H1 (cell line): ENCODE results near the gene BCL2L14. TPM values are rescaled to one million over a fixed set of nuclear protein-coding genes. Genes with fewer than 3 reads are reported as not detected.

Experiments
- CTCF ChIA-PET: fragments of 300-600 bp; sonication (Branson Sonifier 250); formaldehyde crosslinking; loops from one replicate; lab custom pipeline; 2021; ENCODE audit not compliant: partially characterized antibody; lab: Charles Lee
- POLR2A ChIA-PET: fragments of 300-600 bp; sonication (Branson Sonifier 250); formaldehyde crosslinking; loops from one replicate; lab custom pipeline; 2021; ENCODE audit warnings: inconsistent platforms; ENCODE audit not compliant: partially characterized antibody; lab: Charles Lee
- DNase-seq, 2 experiments: peaks; one replicate each; pipeline versions ENCODE4 v3.0.0 to v3.0.0-alpha.2; 2010 to 2022; ENCODE audit warnings: low spot score in 2 of 2, low read depth in 1 of 2, mixed read lengths in 1 of 2
- FAIRE-seq: peaks from 2 replicates; lab custom pipeline; 2011; peaks lifted over from hg19 to GRCh38; lab: Jason Lieb, UNC
- H2AFZ ChIP-seq: 2 replicates; pipeline ENCODE4 v1.8.1; 2012; ENCODE audit warnings: low read length, inconsistent platforms
- H2AK5ac ChIP-seq: 2 replicates; pipeline ENCODE4 v1.6.1; 2013; ENCODE audit warnings: low read depth, low read length
- H2BK120ac ChIP-seq: replicated peaks from 2 replicates; pipeline ENCODE3; 2013; ENCODE audit warnings: low read depth, low read length, inconsistent platforms
- H2BK12ac ChIP-seq: 2 replicates; pipeline ENCODE4 v1.6.1; 2013; ENCODE audit warnings: low read depth, low read length
- H2BK15ac ChIP-seq: 2 replicates; pipeline ENCODE4 v1.6.1; 2013; ENCODE audit warnings: low read length
- H2BK20ac ChIP-seq: 2 replicates; pipeline ENCODE4 v1.6.1; 2013; ENCODE audit warnings: low read length
- H2BK5ac ChIP-seq: 2 replicates; pipeline ENCODE4 v1.6.1; 2013; ENCODE audit warnings: low read depth, low read length
- H3K14ac ChIP-seq: 2 replicates; pipeline ENCODE4 v1.6.1; 2013; ENCODE audit warnings: inconsistent platforms; ENCODE audit not compliant: insufficient read length
- H3K18ac ChIP-seq: 2 replicates; pipeline ENCODE4 v1.6.1; 2013; ENCODE audit warnings: low read length; ENCODE audit errors: extremely low read depth
- H3K23ac ChIP-seq: 2 replicates; pipeline ENCODE4 v1.6.1; 2013; ENCODE audit warnings: inconsistent platforms; ENCODE audit not compliant: insufficient read length
- H3K23me2 ChIP-seq: 2 replicates; pipeline ENCODE4 v1.6.1; 2013; ENCODE audit warnings: low read depth, low read length
- H3K27ac ChIP-seq: 2 replicates; pipeline ENCODE4 v1.6.1; 2011; ENCODE audit warnings: low read depth, low read length, inconsistent platforms
- H3K27me3 ChIP-seq, 4 experiments: replicated peaks in 1 of 4; 1 replicate in 1 of 4; 2 replicates in 3 of 4; pipeline versions ENCODE4 v1.6.1 to v1.8.1; 2011 to 2013; ENCODE audit warnings: low read length in 3 of 4, mild to moderate bottlenecking in 3 of 4, inconsistent platforms in 2 of 4, mixed read lengths in 2 of 4, moderate library complexity in 1 of 4; ENCODE audit not compliant: control insufficient read depth in 3 of 4, insufficient read depth in 3 of 4; ENCODE audit errors: extremely low read depth in 1 of 4
- H3K36me3 ChIP-seq, 4 experiments: 2 replicates each; pipeline versions ENCODE4 v1.6.1 to v1.8.1; 2011 to 2013; ENCODE audit warnings: mild to moderate bottlenecking in 4 of 4, low read length in 3 of 4, moderate library complexity in 2 of 4, control low read depth in 1 of 4, inconsistent platforms in 1 of 4; ENCODE audit not compliant: insufficient read depth in 4 of 4, control insufficient read depth in 2 of 4
- H3K4ac ChIP-seq: replicated peaks from 2 replicates; pipeline ENCODE3; 2013; ENCODE audit warnings: low read length, low read depth, mixed read lengths, inconsistent platforms; ENCODE audit not compliant: insufficient read length
- H3K4me1 ChIP-seq, 4 experiments: replicated peaks in 1 of 4; 1 replicate in 1 of 4; 2 replicates in 3 of 4; pipeline versions ENCODE4 v1.6.1 to v1.8.1; 2011 to 2013; ENCODE audit warnings: low read length in 3 of 4, inconsistent platforms in 2 of 4, mixed read lengths in 1 of 4; ENCODE audit not compliant: insufficient read depth in 4 of 4, control insufficient read depth in 3 of 4
- H3K4me2 ChIP-seq, 2 experiments: 2 replicates each; pipeline versions ENCODE4 v1.6.1 to v1.8.1; 2011 to 2013; ENCODE audit warnings: low read depth in 2 of 2, low read length in 2 of 2, control low read depth in 1 of 2, inconsistent platforms in 1 of 2, mild to moderate bottlenecking in 1 of 2; ENCODE audit not compliant: insufficient read depth in 1 of 2
- H3K4me3 ChIP-seq, 4 experiments: fragments of 200-600, 300-600 bp in 1 of 4; sonication (generic), shearing (Covaris generic), sonication (Bioruptor Twin) in 1 of 4; 2 replicates each; pipeline versions ENCODE4 v1.5.1 to v1.8.1; 2011 to 2016; ENCODE audit warnings: low read length in 4 of 4, low read depth in 3 of 4, control low read depth in 2 of 4, inconsistent platforms in 2 of 4, mild to moderate bottlenecking in 2 of 4, mixed read lengths in 1 of 4, moderate library complexity in 1 of 4; ENCODE audit not compliant: insufficient read depth in 2 of 4; ENCODE audit errors: extremely low read depth in 1 of 4
- H3K56ac ChIP-seq: replicated peaks from 2 replicates; pipeline ENCODE3; 2013; ENCODE audit warnings: low read depth, mild to moderate bottlenecking, mixed read lengths, low read length, inconsistent platforms; ENCODE audit not compliant: insufficient read length
- H3K79me1 ChIP-seq: 2 replicates; pipeline ENCODE4 v1.6.1; 2013; ENCODE audit warnings: low read depth, low read length, control low read depth
- H3K79me2 ChIP-seq, 2 experiments: 2 replicates each; pipeline versions ENCODE4 v1.6.1 to v1.8.1; 2012 to 2013; ENCODE audit warnings: low read length in 2 of 2, mild to moderate bottlenecking in 2 of 2, inconsistent platforms in 1 of 2; ENCODE audit not compliant: insufficient read depth in 2 of 2, control insufficient read depth in 1 of 2
- H3K9ac ChIP-seq, 4 experiments: replicated peaks in 1 of 4; 1 replicate in 1 of 4; 2 replicates in 3 of 4; pipeline versions ENCODE4 v1.6.1 to v1.8.1; 2011 to 2013; ENCODE audit warnings: low read depth in 3 of 4, low read length in 3 of 4, control low read depth in 2 of 4, mild to moderate bottlenecking in 2 of 4, moderate library complexity in 2 of 4, inconsistent platforms in 1 of 4; ENCODE audit errors: extremely low read depth in 1 of 4
- H3K9me3 ChIP-seq, 2 experiments: 2 replicates each; pipeline versions ENCODE4 v1.6.1 to v1.8.1; 2012 to 2013; ENCODE audit warnings: mild to moderate bottlenecking in 2 of 2, moderate library complexity in 2 of 2, control low read depth in 1 of 2, inconsistent platforms in 1 of 2, low read depth in 1 of 2, low read length in 1 of 2, mixed read lengths in 1 of 2; ENCODE audit not compliant: insufficient read depth in 2 of 2
- H4K20me1 ChIP-seq, 2 experiments: replicated peaks in 1 of 2; 2 replicates each; pipeline versions ENCODE3 to v1.8.1; 2011 to 2013; ENCODE audit warnings: inconsistent platforms in 2 of 2, low read length in 2 of 2, mild to moderate bottlenecking in 1 of 2; ENCODE audit not compliant: insufficient read depth in 2 of 2, control insufficient read depth in 1 of 2
- H4K5ac ChIP-seq: 2 replicates; pipeline ENCODE4 v1.6.1; 2013; ENCODE audit warnings: low read length, low read depth, mixed read lengths, inconsistent platforms; ENCODE audit not compliant: insufficient read length
- H4K8ac ChIP-seq: 2 replicates; pipeline ENCODE4 v1.8.0; 2013; ENCODE audit warnings: mild to moderate bottlenecking, moderate library complexity, low read length, inconsistent platforms; ENCODE audit not compliant: insufficient read depth; ENCODE audit errors: extremely low read depth
- H4K91ac ChIP-seq: replicated peaks from 2 replicates; pipeline ENCODE3; 2013; ENCODE audit warnings: low read length, mixed read lengths, inconsistent platforms; ENCODE audit not compliant: insufficient read length
- CBX5 ChIP-seq: fragments of 300-800, 300-1000 bp; sonication (generic); IDR thresholded peaks from 2 replicates; pipeline ENCODE4 v1.7.1; 2016; ENCODE audit warnings: antibody characterized with exemption, low read length, low read depth
- CTCF ChIP-seq, 3 experiments: IDR thresholded peaks; 1 replicate in 2 of 3; 2 replicates in 1 of 3; pipeline versions ENCODE4 v1.5.1 to v1.6.1; 2011; ENCODE audit warnings: low read length in 3 of 3, mild to moderate bottlenecking in 3 of 3, inconsistent platforms in 2 of 3, low read depth in 1 of 3, moderate library complexity in 1 of 3; ENCODE audit not compliant: insufficient read depth in 1 of 3; ENCODE audit errors: control extremely low read depth in 1 of 3
- EGR1 ChIP-seq: IDR thresholded peaks from 2 replicates; pipeline ENCODE4 v1.6.1; 2011; ENCODE audit warnings: low read depth, low read length, borderline replicate concordance
- EZH2 ChIP-seq: fragments of 200-600 bp; sonication (generic); IDR thresholded peaks from 2 replicates; pipeline ENCODE4 v1.7.1; 2012; ENCODE audit warnings: low read depth, mild to moderate bottlenecking, moderate library complexity, low read length, inconsistent platforms; ENCODE audit not compliant: severe bottlenecking
- JUND ChIP-seq: IDR thresholded peaks from 2 replicates; pipeline ENCODE4 v1.6.1; 2011; ENCODE audit warnings: mild to moderate bottlenecking, improper control_type of control experiment, low read length
- KDM1A ChIP-seq: fragments of 200-600, 300-600 bp; sonication (generic); IDR thresholded peaks from 2 replicates; pipeline ENCODE4 v1.7.1; 2016; ENCODE audit warnings: mild to moderate bottlenecking, low read length, borderline replicate concordance
- PHF8 ChIP-seq: fragments of 200-600 bp; sonication (generic); conservative IDR thresholded peaks from 2 replicates; pipeline ENCODE4 v1.7.1; 2012; ENCODE audit warnings: low read depth, mild to moderate bottlenecking, inconsistent platforms, low read length, moderate library complexity
- RNF2 ChIP-seq: fragments of 200-900, 300-1000 bp; sonication (generic); IDR thresholded peaks from 2 replicates; pipeline ENCODE4 v1.7.1; 2016; ENCODE audit warnings: borderline replicate concordance, low read depth, mild to moderate bottlenecking, antibody characterized with exemption, low read length; ENCODE audit not compliant: poor library complexity, severe bottlenecking; ENCODE audit errors: missing control alignments
- SIN3A ChIP-seq, 2 experiments: IDR thresholded peaks in 1 of 2; conservative IDR thresholded peaks in 1 of 2; 2 replicates each; pipeline ENCODE4 v1.6.1; 2011 to 2012; ENCODE audit warnings: low read length in 2 of 2, improper control_type of control experiment in 1 of 2, low read depth in 1 of 2, mild to moderate bottlenecking in 1 of 2
- TAF1 ChIP-seq: IDR thresholded peaks from 2 replicates; pipeline ENCODE4 v1.6.1; 2011; ENCODE audit warnings: mild to moderate bottlenecking, low read depth, low read length
- YY1 ChIP-seq: IDR thresholded peaks from 2 replicates; pipeline ENCODE4 v1.6.1; 2011; ENCODE audit warnings: low read depth, mild to moderate bottlenecking, low read length
- WGBS, 2 experiments: shearing (Covaris generic) in 1 of 2; methylation state at CpG; one replicate each; pipeline versions ENCODE4 v1.1.6 to v1.1.7; 2013 to 2015; ENCODE audit warnings: low lambda C conversion rate in 2 of 2, mixed read lengths in 2 of 2, inconsistent platforms in 1 of 2, low coverage in 1 of 2, missing lambda C conversion rate in 1 of 2; ENCODE audit not compliant: insufficient replicate concordance in 2 of 2, insufficient coverage in 1 of 2, insufficient read length in 1 of 2; ENCODE audit errors: extremely low coverage in 1 of 2, missing lambda C conversion rate in 1 of 2; 5-methylcytosine and 5-hydroxymethylcytosine counted together
- polyA plus RNA-seq, 7 experiments: library from polyadenylated mRNA; depleted of rRNA in 3 of 7; stranded (reverse) in 5 of 7; unstranded in 2 of 7; fragments of >200 nt in 5 of 7; fragments of 200-250 nt in 2 of 7; gene quantifications; 1 replicate in 5 of 7; 2 replicates in 1 of 7; 4 replicates in 1 of 7; pipeline versions ENCODE4 v1.2.1 to v1.2.3, GENCODE V29; 2011 to 2013; ENCODE audit warnings: missing spikeins in 2 of 7, mixed read lengths in 2 of 7
- total RNA-seq: library from RNA; stranded (reverse); fragmentation: NEBNext Ultra II Directional; extraction: Animal tissue kit (Norgen Biotek cat#: 25700); gene quantifications from 2 replicates; pipeline ENCODE4 v1.2.1, GENCODE V29; 2021

Gene BCL2L14
- total and polyA plus RNA-seq, 2 of the 8 experiments (the other 6 are each of a cell fraction or from before 2014, with no cell fraction given), result 0.80 to 2.4 TPM

GRCh38 chr12:12098691-12099015, 27.9 kb downstream of the BCL2L14 start:
- Histone ChIP-seq H3K56ac (no peak overlapping the region), H4K20me1 (no peaks in the 10 kb centered on the region), H2AK5ac (no peak overlapping the region), H3K23ac (no peak overlapping the region), H3K23me2 (peaks cover 2% of the 10 kb centered on the region; the same call in 1 of the 2 replicates), H4K8ac (no peak overlapping the region), H4K91ac (no peak overlapping the region), H3K4me3 (no peak overlapping the region), H2BK15ac (no peak overlapping the region), H3K14ac (no peak overlapping the region), H3K4me1 (no peaks in the 10 kb centered on the region), H3K27ac (no peak overlapping the region), H2BK12ac (no peak overlapping the region), H3K9me3 (no peaks in the 10 kb centered on the region), H3K79me2 (no peaks in the 10 kb centered on the region), H3K79me1 (no peaks in the 10 kb centered on the region), H3K4me2 (no peak overlapping the region), H3K18ac (no peak overlapping the region), H3K27me3 (no peaks in the 10 kb centered on the region), H3K4ac (no peak overlapping the region), H2BK5ac (no peak overlapping the region), H2BK20ac (no peak overlapping the region), H4K5ac (no peak overlapping the region), H2AFZ (no peak overlapping the region), H3K9ac (no peak overlapping the region), H3K36me3 (peaks cover 0 to 3% (median 0%) of the 10 kb centered on the region in 4 experiments; a peak in 1 of 8 replicates), H2BK120ac (no peak overlapping the region)
- FAIRE-seq, result no peak
- CTCF ChIA-PET, result no interaction called here
- DNase-seq, result no peak
- POLR2A ChIA-PET, result interaction anchor here (1.0 to 1.6 kb wide), 3 partner anchors 8 to 14 kb away, joined by 3 to 8 read pairs (median 3); no protein-coding TSS in a partner anchor
- WGBS, 2 experiments, result 90% methylated on average over 3 of the region's 3 CpGs; no CpG with 5 or more reads in 1 of the 2 experiments
- TF ChIP-seq JUND, result no peak
- no peak for TF ChIP-seq CTCF (IDR thresholded peaks at IDR 0.05; ENCODE audit: control extremely low read depth in 1 of 3, insufficient read depth in 1 of 3, low read depth in 1 of 3, low read length in 3 of 3)
- no peak for TF ChIP-seq KDM1A
- no peak for TF ChIP-seq EGR1
- TF ChIP-seq RNF2, result no peak
- no peak for TF ChIP-seq CBX5
- no peak for TF ChIP-seq PHF8
- TF ChIP-seq TAF1, result no peak
- no peak for TF ChIP-seq YY1
- TF ChIP-seq EZH2, result no peak
- no peak for TF ChIP-seq SIN3A (conservative IDR thresholded peaks at IDR 0.05 in 1 of 2, IDR thresholded peaks at IDR 0.05 in 1 of 2; ENCODE audit: low read depth in 1 of 2, low read length in 2 of 2)
